SK-MEL-5 (cell line): ENCODE data around the gene PSMD4. TPM values are rescaled to one million over a fixed set of nuclear protein-coding genes. Genes with fewer than 3 reads are reported as not detected.
A peak's percentile ranks its signal among the peaks of the same experiment; 100 is the strongest.
"Not testable (repeated sequence)": the region's sequence is repeated elsewhere in the genome, so short reads cannot be mapped to it uniquely, and the experiment has no call there.

Source experiments
- DNase-seq: peaks from one replicate; pipeline ENCODE4 v3.0.0-alpha.2; 2016; ENCODE audit warnings: low read depth, low spot score
- in situ Hi-C: cut with HindIII; loops from 2 replicates; pipeline ENCODE4 v1.10.0; 2016; ENCODE audit warnings: low sequenced_read_pairs, high pct_unique_total_duplicates, low pct_unique_long_range_greater_than_20kb
- total RNA-seq: library from RNA; depleted of rRNA; stranded (reverse); fragments of >200 nt; shearing (Covaris generic); gene quantifications from 2 replicates; pipeline ENCODE4 v1.2.3, GENCODE V29; 2014

PSMD4 gene
- total RNA-seq, 1 experiment from 2014 or later: 398 TPM

- in situ Hi-C loops: loop anchor here (25.0 kb wide), 1 partner anchor 1997 kb away; the partner anchor contains the start of gene LORICRIN
- DNase-seq: no peak
Measured at GRCh38 chr1:151265446-151266236, 11.1 kb downstream of the PSMD4 start.

GRCh38 chr1:151266315-151266714, 11.8 kb downstream of the PSMD4 start:
- DNase-seq: no peak
- in situ Hi-C loops: loop anchor here (25.0 kb wide), 1 partner anchor 1996 kb away; the partner anchor contains the start of gene LORICRIN

- in situ Hi-C loops: loop anchor here (25.0 kb wide), 1 partner anchor 1995 kb away; the partner anchor contains the start of gene LORICRIN
- no peak for DNase-seq
Measured at GRCh38 chr1:151266821-151267220, 12.3 kb downstream of the PSMD4 start.

GRCh38 chr1:151267760-151268159, 13.2 kb downstream of the PSMD4 start:
- no peak for DNase-seq
- in situ Hi-C loops: loop anchor here (25.0 kb wide), 1 partner anchor 1995 kb away; the partner anchor contains the start of gene LORICRIN

- in situ Hi-C loops: loop anchor here (25.0 kb wide), 1 partner anchor 1988 kb away; the partner anchor contains the start of gene LORICRIN
- no peak for DNase-seq
Measured at GRCh38 chr1:151273924-151274466, 19.5 kb downstream of the PSMD4 start.

GRCh38 chr1:151275341-151275740, 20.8 kb downstream of the PSMD4 start:
- DNase-seq, in situ Hi-C loops: not testable (repeated sequence)

- in situ Hi-C loops: no loop called here
- no peak for DNase-seq
Measured at GRCh38 chr1:151277249-151277648, 22.7 kb downstream of the PSMD4 start.

- DNase-seq: peak; percentile 100
- in situ Hi-C loops: no loop called here
Measured at GRCh38 chr1:151281225-151281968, 26.9 kb downstream of the PSMD4 start.

GRCh38 chr1:151281969-151282882, 27.7 kb downstream of the PSMD4 start, which contains the start of gene ZNF687:
ZNF687 (plus strand) TSS chr1:151282299; CDS start chr1:151286292, 3,993 bp downstream.
- in situ Hi-C loops: no loop called here
- peak; percentile 100 for DNase-seq

GRCh38 chr1:151282883-151283725, 28.6 kb downstream of the PSMD4 start:
- no peak for DNase-seq
- in situ Hi-C loops: no loop called here

- DNase-seq: no peak
- in situ Hi-C loops: no loop called here
Measured at GRCh38 chr1:151284013-151284577, 29.6 kb downstream of the PSMD4 start.

- DNase-seq: no peak
Measured at GRCh38 chr1:151286619-151287340, 32.2 kb downstream of the PSMD4 start.

GRCh38 chr1:151287341-151287699, 32.8 kb downstream of the PSMD4 start:
- no peak for DNase-seq
- in situ Hi-C loops: no loop called here

More at GRCh38 chr1:151286619-151287340, 32.2 kb downstream of the PSMD4 start:
- in situ Hi-C loops: no loop called here

GRCh38 chr1:151287767-151288500, 33.4 kb downstream of the PSMD4 start:
- no peak for DNase-seq
- in situ Hi-C loops: no loop called here

- in situ Hi-C loops: no loop called here
- DNase-seq: no peak
Measured at GRCh38 chr1:151288502-151288901, 34.0 kb downstream of the PSMD4 start.
